Measurements from ENCODE around the gene ARAP3. TPM values are rescaled to one million over a fixed set of nuclear protein-coding genes. Genes with fewer than 3 reads are reported as not detected.
"Not testable (repeated sequence)": the region's sequence is repeated elsewhere in the genome, so short reads cannot be mapped to it uniquely, and the experiment has no call there.

Gene ARAP3
- polyA plus RNA-seq = 10 to 100 TPM in 2 of 3 donors, 1 to 10 TPM in 1; 2.5 to 33.4 (median 14.2) TPM

- WGBS, 3 donors = 6 to 12% (median 7%) methylated on average over 39 to 77 of the region's 77 CpGs
- peak within 1 kb of the TSS; percentile 73 for H3K27ac ChIP-seq (ENCODE audit: low read depth, low read length)
Observed at GRCh38 chr5:141681695-141682641, at the start of gene ARAP3. TSS of gene ARAP3 (minus strand) at chr5:141682230. CDS start at chr5:141680486, 1,744 bp downstream.

- H3K27ac ChIP-seq (ENCODE audit: low read depth, low read length) = no peak overlapping the region
- 58 to 66% (median 60%) methylated on average over 6 of the region's 6 CpGs for WGBS, 3 donors
Observed at GRCh38 chr5:141729387-141730006, 47.5 kb upstream of the ARAP3 start.

- 50 to 58% (median 52%) methylated on average over 3 of the region's 3 CpGs for WGBS, 3 donors
- no peak overlapping the region for H3K27ac ChIP-seq (ENCODE audit: low read depth, low read length)
Observed at GRCh38 chr5:141725891-141726290, 43.9 kb upstream of the ARAP3 start.

- WGBS, 3 donors = 86 to 91% (median 91%) methylated on average over 5 of the region's 5 CpGs
- H3K27ac ChIP-seq (ENCODE audit: low read depth, low read length) = not testable (repeated sequence)
Observed at GRCh38 chr5:141725174-141725573, 43.1 kb upstream of the ARAP3 start.

GRCh38 chr5:141722266-141722665 is 40.2 kb upstream of the ARAP3 start:
- no peak overlapping the region for H3K27ac ChIP-seq (ENCODE audit: low read depth, low read length)

- 58 to 67% (median 63%) methylated on average over 3 of the region's 3 CpGs for WGBS, 3 donors
- H3K27ac ChIP-seq (ENCODE audit: low read depth, low read length) = no peak overlapping the region
Observed at GRCh38 chr5:141717043-141717442, 35.0 kb upstream of the ARAP3 start.

- no peak overlapping the region for H3K27ac ChIP-seq (ENCODE audit: low read depth, low read length)
- WGBS, 3 donors = 81 to 93% (median 85%) methylated on average over 3 of the region's 3 CpGs
Observed at GRCh38 chr5:141716468-141716867, 34.4 kb upstream of the ARAP3 start.

GRCh38 chr5:141716009-141716408 is 34.0 kb upstream of the ARAP3 start:
- 29 to 52% (median 49%) methylated on average over 3 of the region's 3 CpGs for WGBS, 3 donors
- H3K27ac ChIP-seq (ENCODE audit: low read depth, low read length) = no peak overlapping the region

GRCh38 chr5:141715346-141715905 is 33.4 kb upstream of the ARAP3 start:
- no peak overlapping the region for H3K27ac ChIP-seq (ENCODE audit: low read depth, low read length)
- 54 to 79% (median 72%) methylated on average over 14 of the region's 14 CpGs for WGBS, 3 donors

- WGBS, 3 donors = 64 to 65% (median 65%) methylated on average over 1 of the region's 1 CpG
Observed at GRCh38 chr5:141714542-141715310, 32.7 kb upstream of the ARAP3 start.

GRCh38 chr5:141713616-141714309 is 31.7 kb upstream of the ARAP3 start:
- WGBS, 3 donors = 58 to 74% (median 65%) methylated on average over 7 of the region's 7 CpGs

More at GRCh38 chr5:141714542-141715310, 32.7 kb upstream of the ARAP3 start:
- H3K27ac ChIP-seq (ENCODE audit: low read depth, low read length) = no peak overlapping the region

GRCh38 chr5:141711687-141712086 is 29.7 kb upstream of the ARAP3 start:
- no peak overlapping the region for H3K27ac ChIP-seq (ENCODE audit: low read depth, low read length)
- 91 to 94% (median 92%) methylated on average over 6 of the region's 6 CpGs for WGBS, 3 donors

More at GRCh38 chr5:141713616-141714309, 31.7 kb upstream of the ARAP3 start:
- no peak overlapping the region for H3K27ac ChIP-seq (ENCODE audit: low read depth, low read length)

GRCh38 chr5:141709699-141710267 is 27.8 kb upstream of the ARAP3 start:
- WGBS, 3 donors = 59 to 64% (median 61%) methylated on average over 6 of the region's 6 CpGs
- H3K27ac ChIP-seq (ENCODE audit: low read depth, low read length) = no peak overlapping the region

GRCh38 chr5:141708016-141708415 is 26.0 kb upstream of the ARAP3 start:
- H3K27ac ChIP-seq (ENCODE audit: low read depth, low read length) = no peak overlapping the region
- WGBS, 3 donors = 44 to 79% (median 73%) methylated on average over 9 of the region's 9 CpGs

GRCh38 chr5:141707510-141707909 is 25.5 kb upstream of the ARAP3 start:
- 76 to 84% (median 84%) methylated on average over 8 of the region's 8 CpGs for WGBS, 3 donors

GRCh38 chr5:141706121-141706520 is 24.1 kb upstream of the ARAP3 start:
- 44 to 64% (median 46%) methylated on average over 3 of the region's 3 CpGs for WGBS, 3 donors
- no peak overlapping the region for H3K27ac ChIP-seq (ENCODE audit: low read depth, low read length)

More at GRCh38 chr5:141707510-141707909, 25.5 kb upstream of the ARAP3 start:
- H3K27ac ChIP-seq (ENCODE audit: low read depth, low read length) = no peak overlapping the region

GRCh38 chr5:141705469-141705868 is 23.4 kb upstream of the ARAP3 start:
- WGBS, 3 donors = 67 to 92% (median 88%) methylated on average over 1 of the region's 1 CpG
- H3K27ac ChIP-seq (ENCODE audit: low read depth, low read length) = no peak overlapping the region

All from adipose tissue (tissue), 3 donors.